Astrocyte (in vitro differentiated cells and primary cell): ENCODE data around the gene SLN. TPM values are rescaled to one million over a fixed set of nuclear protein-coding genes. Genes with fewer than 3 reads are reported as not detected.

Source experiments
- DNase-seq: peaks from one replicate; pipeline ENCODE4 v3.0.0-alpha.2; 2010; ENCODE audit warnings: low read depth
- FAIRE-seq: peaks from 2 replicates; lab custom pipeline; 2011; peaks lifted over from hg19 to GRCh38; lab: Jason Lieb, UNC
- H2AFZ ChIP-seq: 2 replicates; pipeline ENCODE4 v1.6.0; 2012; ENCODE audit warnings: low read depth, low read length, inconsistent platforms
- H3K27ac ChIP-seq: 2 replicates; pipeline ENCODE4 v1.5.1; 2011; ENCODE audit warnings: low read depth, low read length, inconsistent platforms
- H3K27me3 ChIP-seq: 2 replicates; pipeline ENCODE4 v1.6.0; 2011; ENCODE audit warnings: low read length, inconsistent platforms; ENCODE audit not compliant: insufficient read depth
- H3K36me3 ChIP-seq: 2 replicates; pipeline ENCODE4 v1.5.1; 2011; ENCODE audit warnings: low read length, inconsistent platforms; ENCODE audit not compliant: insufficient read depth
- H3K4me1 ChIP-seq: 2 replicates; pipeline ENCODE4 v1.5.1; 2011; ENCODE audit warnings: low read length, inconsistent platforms; ENCODE audit not compliant: insufficient read depth
- H3K4me2 ChIP-seq: 2 replicates; pipeline ENCODE4 v1.6.0; 2012; ENCODE audit warnings: low read length, inconsistent platforms
- H3K4me3 ChIP-seq: 2 replicates; pipeline ENCODE4 v1.5.1; 2011; ENCODE audit warnings: low read depth, mild to moderate bottlenecking, low read length, inconsistent platforms; ENCODE audit not compliant: insufficient read depth
- H3K79me2 ChIP-seq: 2 replicates; pipeline ENCODE4 v1.6.0; 2012; ENCODE audit warnings: mild to moderate bottlenecking, low read length, inconsistent platforms; ENCODE audit not compliant: insufficient read depth
- H3K9ac ChIP-seq: 2 replicates; pipeline ENCODE4 v1.6.0; 2012; ENCODE audit warnings: mild to moderate bottlenecking, low read length, inconsistent platforms
- H3K9me3 ChIP-seq: 2 replicates; pipeline ENCODE4 v1.5.1; 2012; ENCODE audit warnings: low read depth, mild to moderate bottlenecking, low read length, inconsistent platforms; ENCODE audit not compliant: insufficient read depth
- H4K20me1 ChIP-seq: 2 replicates; pipeline ENCODE4 v1.6.0; 2012; ENCODE audit warnings: low read length, inconsistent platforms; ENCODE audit not compliant: insufficient read depth
- H3K27ac Mint-ChIP-seq: one replicate; pipeline ENCODE4 v1.8.0; 2021; ENCODE audit warnings: mild to moderate bottlenecking, mixed read lengths; ENCODE audit not compliant: unreplicated experiment
- H3K27me3 Mint-ChIP-seq: one replicate; pipeline ENCODE4 v1.8.0; 2021; ENCODE audit warnings: low read depth, mixed read lengths; ENCODE audit not compliant: unreplicated experiment
- H3K36me3 Mint-ChIP-seq: one replicate; pipeline ENCODE4 v1.8.0; 2021; ENCODE audit warnings: low read depth, mixed read lengths; ENCODE audit not compliant: unreplicated experiment
- H3K4me1 Mint-ChIP-seq: one replicate; pipeline ENCODE4 v1.8.0; 2021; ENCODE audit warnings: low read depth, mixed read lengths; ENCODE audit not compliant: unreplicated experiment
- H3K4me3 Mint-ChIP-seq: one replicate; pipeline ENCODE4 v1.8.0; 2021; ENCODE audit warnings: mild to moderate bottlenecking, moderate library complexity, mixed read lengths; ENCODE audit not compliant: unreplicated experiment
- H3K9me3 Mint-ChIP-seq: one replicate; pipeline ENCODE4 v1.8.0; 2021; ENCODE audit warnings: mild to moderate bottlenecking, mixed read lengths; ENCODE audit not compliant: unreplicated experiment
- EZH2 ChIP-seq: IDR thresholded peaks from 2 replicates; pipeline ENCODE4 v1.6.1; 2012; ENCODE audit warnings: mild to moderate bottlenecking, low read length, inconsistent platforms; ENCODE audit not compliant: insufficient read depth
- total RNA-seq: library from RNA; stranded (reverse); gene quantifications from 2 replicates; pipeline ENCODE4 v1.2.1, GENCODE V29; 2021
- TF ChIP-seq, protein P1 (sequence below): IDR thresholded peaks from 2 replicates; pipeline ENCODE4 v1.5.1; 2011; ENCODE audit warnings: low read depth, mild to moderate bottlenecking, inconsistent platforms, low read length, moderate library complexity; ENCODE audit not compliant: insufficient read depth

The SLN gene
- total RNA-seq, 1 donor from 2014 or later, result 4.9 TPM

GRCh38 chr11:107675902-107676301 lies 36.0 kb downstream of the SLN start:
- no peaks in the 10 kb centered on the region for H3K27me3 Mint-ChIP-seq
- FAIRE-seq (no peak), DNase-seq (no peak)
- H3K4me3 ChIP-seq, result no peak overlapping the region
- H2AFZ ChIP-seq, result no peak overlapping the region
- H3K79me2 ChIP-seq, result no peaks in the 10 kb centered on the region
- H3K4me1 Mint-ChIP-seq, result no peaks in the 10 kb centered on the region
- no peak overlapping the region for H3K27ac ChIP-seq
- H3K4me3 Mint-ChIP-seq, result no peak overlapping the region
- H3K4me1 ChIP-seq, result no peaks in the 10 kb centered on the region
- H3K9me3 Mint-ChIP-seq, result no peaks in the 10 kb centered on the region
- H3K4me2 ChIP-seq, result no peak overlapping the region
- H3K36me3 ChIP-seq, result no peaks in the 10 kb centered on the region
- H3K27ac Mint-ChIP-seq, result no peak overlapping the region
- no peaks in the 10 kb centered on the region for H3K9me3 ChIP-seq
- H3K9ac ChIP-seq, result no peak overlapping the region
- no peaks in the 10 kb centered on the region for H4K20me1 ChIP-seq
- H3K27me3 ChIP-seq, result no peaks in the 10 kb centered on the region
- no peaks in the 10 kb centered on the region for H3K36me3 Mint-ChIP-seq
- no peak for TF ChIP-seq EZH2
- TF ChIP-seq, protein P1, sequence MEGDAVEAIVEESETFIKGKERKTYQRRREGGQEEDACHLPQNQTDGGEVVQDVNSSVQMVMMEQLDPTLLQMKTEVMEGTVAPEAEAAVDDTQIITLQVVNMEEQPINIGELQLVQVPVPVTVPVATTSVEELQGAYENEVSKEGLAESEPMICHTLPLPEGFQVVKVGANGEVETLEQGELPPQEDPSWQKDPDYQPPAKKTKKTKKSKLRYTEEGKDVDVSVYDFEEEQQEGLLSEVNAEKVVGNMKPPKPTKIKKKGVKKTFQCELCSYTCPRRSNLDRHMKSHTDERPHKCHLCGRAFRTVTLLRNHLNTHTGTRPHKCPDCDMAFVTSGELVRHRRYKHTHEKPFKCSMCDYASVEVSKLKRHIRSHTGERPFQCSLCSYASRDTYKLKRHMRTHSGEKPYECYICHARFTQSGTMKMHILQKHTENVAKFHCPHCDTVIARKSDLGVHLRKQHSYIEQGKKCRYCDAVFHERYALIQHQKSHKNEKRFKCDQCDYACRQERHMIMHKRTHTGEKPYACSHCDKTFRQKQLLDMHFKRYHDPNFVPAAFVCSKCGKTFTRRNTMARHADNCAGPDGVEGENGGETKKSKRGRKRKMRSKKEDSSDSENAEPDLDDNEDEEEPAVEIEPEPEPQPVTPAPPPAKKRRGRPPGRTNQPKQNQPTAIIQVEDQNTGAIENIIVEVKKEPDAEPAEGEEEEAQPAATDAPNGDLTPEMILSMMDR, result no peak

GRCh38 chr11:107669893-107670601 lies 41.8 kb downstream of the SLN start:
- H3K4me3 Mint-ChIP-seq, result no peak overlapping the region
- Histone ChIP-seq H2AFZ (no peak overlapping the region), H3K27ac (no peak overlapping the region), H3K36me3 (no peaks in the 10 kb centered on the region), H4K20me1 (no peaks in the 10 kb centered on the region), H3K4me2 (no peak overlapping the region), H3K4me3 (no peak overlapping the region), H3K9ac (no peak overlapping the region), H3K27me3 (peaks cover 5% of the 10 kb centered on the region), H3K9me3 (no peaks in the 10 kb centered on the region), H3K4me1 (no peaks in the 10 kb centered on the region), H3K79me2 (no peaks in the 10 kb centered on the region)
- no peak for TF ChIP-seq EZH2
- TF ChIP-seq, protein P1, result no peak
- FAIRE-seq, result no peak
- H3K27ac Mint-ChIP-seq, result no peak overlapping the region
- no peak for DNase-seq
- no peaks in the 10 kb centered on the region for H3K36me3 Mint-ChIP-seq
- H3K9me3 Mint-ChIP-seq, result no peaks in the 10 kb centered on the region
- no peaks in the 10 kb centered on the region for H3K27me3 Mint-ChIP-seq
- no peaks in the 10 kb centered on the region for H3K4me1 Mint-ChIP-seq

GRCh38 chr11:107669191-107669740 lies 42.6 kb downstream of the SLN start:
- Mint-ChIP-seq H3K27ac (no peak overlapping the region), H3K36me3 (no peaks in the 10 kb centered on the region), H3K4me3 (no peak overlapping the region), H3K9me3 (no peaks in the 10 kb centered on the region), H3K4me1 (no peaks in the 10 kb centered on the region), H3K27me3 (no peaks in the 10 kb centered on the region)
- H3K27me3 ChIP-seq, result peaks cover 11% of the 10 kb centered on the region
- H3K4me2 ChIP-seq, result no peak overlapping the region
- H3K4me1 ChIP-seq, result no peaks in the 10 kb centered on the region
- no peak overlapping the region for H3K4me3 ChIP-seq
- H3K79me2 ChIP-seq, result no peaks in the 10 kb centered on the region
- no peaks in the 10 kb centered on the region for H4K20me1 ChIP-seq
- H3K27ac ChIP-seq, result no peak overlapping the region
- no peaks in the 10 kb centered on the region for H3K36me3 ChIP-seq
- FAIRE-seq, result no peak
- no peak for TF ChIP-seq EZH2
- TF ChIP-seq, protein P1, result no peak
- no peak overlapping the region for H3K9ac ChIP-seq
- H2AFZ ChIP-seq, result no peak overlapping the region
- no peaks in the 10 kb centered on the region for H3K9me3 ChIP-seq
- peak; percentile 10 for DNase-seq
